HG03280 (cell line): ENCODE measurements around the gene HCRT.
"Not testable (repeated sequence)": the region's sequence is repeated elsewhere in the genome, so short reads cannot be mapped to it uniquely, and the experiment has no call there.

Source experiments
- ATAC-seq: cut with Tn5 transposase; IDR thresholded peaks from one replicate; pipeline ENCODE4 v1.9.1; 2021; ENCODE audit warnings: mild to moderate bottlenecking, moderate library complexity; ENCODE audit not compliant: unreplicated experiment

HCRT gene

GRCh38 chr17:42146911-42147607 lies 38.2 kb downstream of the HCRT start:
- ATAC-seq = no peak

- ATAC-seq = not testable (repeated sequence)
These were observed 42.1 kb downstream of the HCRT start for GRCh38 chr17:42143138-42143537.

GRCh38 chr17:42142371-42142896 lies 42.8 kb downstream of the HCRT start:
- no peak for ATAC-seq

GRCh38 chr17:42141382-42141781 lies 43.9 kb downstream of the HCRT start:
- ATAC-seq = no peak

GRCh38 chr17:42140690-42141089 lies 44.6 kb downstream of the HCRT start:
- ATAC-seq = not testable (repeated sequence)

GRCh38 chr17:42138749-42139492 lies 46.3 kb downstream of the HCRT start:
- ATAC-seq = no peak

- no peak for ATAC-seq
These were observed 48.6 kb downstream of the HCRT start for GRCh38 chr17:42136654-42137051.

- no peak for ATAC-seq
These were observed 49.3 kb downstream of the HCRT start for GRCh38 chr17:42135664-42136653.

- no peak for ATAC-seq
These were observed 50.1 kb downstream of the HCRT start for GRCh38 chr17:42135151-42135550.
